Neural cell (in vitro differentiated cells): ENCODE measurements around the gene URB1.

ENCODE experiments used
- EP300 ChIP-seq: fragments of 450-650 bp; conservative IDR thresholded peaks from 2 replicates; pipeline ENCODE4 v1.6.1; 2014; ENCODE audit warnings: antibody characterized with exemption, mild to moderate bottlenecking, moderate library complexity; ENCODE audit not compliant: poor library complexity, severe bottlenecking
- EZH2 ChIP-seq: fragments of 200-600, 300-800 bp; shearing (Covaris generic), sonication (generic); IDR thresholded peaks from 2 replicates; pipeline ENCODE4 v1.6.1; 2014; ENCODE audit warnings: antibody characterized with exemption, low read length, borderline replicate concordance, mild to moderate bottlenecking; ENCODE audit not compliant: insufficient read depth, poor library complexity, severe bottlenecking
- SMC3 ChIP-seq: fragments of 450-650 bp; conservative IDR thresholded peaks from 2 replicates; pipeline ENCODE4 v1.6.1; 2014; ENCODE audit warnings: antibody characterized with exemption, mild to moderate bottlenecking, moderate library complexity; ENCODE audit not compliant: poor library complexity
- TF ChIP-seq, protein P1 (sequence below): fragments of 450-650 bp; IDR thresholded peaks from 2 replicates; pipeline ENCODE4 v1.5.1; 2014; ENCODE audit warnings: antibody characterized with exemption, mild to moderate bottlenecking, moderate library complexity; ENCODE audit not compliant: poor library complexity, severe bottlenecking

DNA sequence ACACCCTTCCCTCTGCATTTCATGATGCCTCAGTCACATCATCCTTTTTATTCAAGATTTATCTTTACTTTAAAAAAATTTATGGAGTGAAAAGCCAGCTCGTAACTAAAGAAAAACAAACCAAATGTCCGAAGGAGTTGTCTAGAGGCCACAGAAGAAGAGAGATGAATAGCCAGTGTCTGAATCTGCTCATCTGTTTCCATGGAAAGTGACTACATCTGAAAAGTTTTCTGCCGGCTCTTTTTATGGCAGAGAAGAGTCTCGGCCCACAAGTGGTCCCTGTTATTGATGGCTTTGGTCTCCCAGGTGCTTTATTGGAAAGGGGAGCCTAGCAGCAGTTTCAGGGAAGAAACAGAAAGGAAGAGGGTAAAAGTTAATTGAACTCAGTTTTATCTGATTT, 25.3 kb upstream of the URB1 start:
- TF ChIP-seq, protein P1, sequence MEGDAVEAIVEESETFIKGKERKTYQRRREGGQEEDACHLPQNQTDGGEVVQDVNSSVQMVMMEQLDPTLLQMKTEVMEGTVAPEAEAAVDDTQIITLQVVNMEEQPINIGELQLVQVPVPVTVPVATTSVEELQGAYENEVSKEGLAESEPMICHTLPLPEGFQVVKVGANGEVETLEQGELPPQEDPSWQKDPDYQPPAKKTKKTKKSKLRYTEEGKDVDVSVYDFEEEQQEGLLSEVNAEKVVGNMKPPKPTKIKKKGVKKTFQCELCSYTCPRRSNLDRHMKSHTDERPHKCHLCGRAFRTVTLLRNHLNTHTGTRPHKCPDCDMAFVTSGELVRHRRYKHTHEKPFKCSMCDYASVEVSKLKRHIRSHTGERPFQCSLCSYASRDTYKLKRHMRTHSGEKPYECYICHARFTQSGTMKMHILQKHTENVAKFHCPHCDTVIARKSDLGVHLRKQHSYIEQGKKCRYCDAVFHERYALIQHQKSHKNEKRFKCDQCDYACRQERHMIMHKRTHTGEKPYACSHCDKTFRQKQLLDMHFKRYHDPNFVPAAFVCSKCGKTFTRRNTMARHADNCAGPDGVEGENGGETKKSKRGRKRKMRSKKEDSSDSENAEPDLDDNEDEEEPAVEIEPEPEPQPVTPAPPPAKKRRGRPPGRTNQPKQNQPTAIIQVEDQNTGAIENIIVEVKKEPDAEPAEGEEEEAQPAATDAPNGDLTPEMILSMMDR = no peak
- TF ChIP-seq EZH2 = no peak
- no peak for TF ChIP-seq SMC3
- no peak for TF ChIP-seq EP300
